MG63 (cell line): ENCODE data around the gene PSMG2. TPM values are rescaled to one million over a fixed set of nuclear protein-coding genes. Genes with fewer than 3 reads are reported as not detected.

Experiments used
- DNase-seq: peaks from one replicate; pipeline ENCODE4 v3.0.0-alpha.2; 2020
- H3K27me3 ChIP-seq: fragments of 250-450 bp; sonication (Bioruptor Pico); 2 replicates; pipeline ENCODE4 v1.5.1; 2020; ENCODE audit warnings: mild to moderate bottlenecking, moderate library complexity
- H3K36me3 ChIP-seq: fragments of 250-450 bp; sonication (Bioruptor Pico); 2 replicates; pipeline ENCODE4 v1.5.1; 2020; ENCODE audit warnings: mild to moderate bottlenecking, moderate library complexity
- H3K4me3 ChIP-seq: fragments of 250-450 bp; sonication (Bioruptor Pico); 2 replicates; pipeline ENCODE4 v1.5.1; 2020; ENCODE audit warnings: mild to moderate bottlenecking, moderate library complexity
- H3K9me3 ChIP-seq: fragments of 250-450 bp; sonication (Bioruptor Pico); 2 replicates; pipeline ENCODE4 v1.5.1; 2020; ENCODE audit warnings: mild to moderate bottlenecking, moderate library complexity
- total RNA-seq: library from RNA; depleted of rRNA; stranded (reverse); fragments of >200 nt; shearing (Covaris generic); gene quantifications from 2 replicates; pipeline ENCODE4 v1.2.3, GENCODE V29; 2014; ENCODE audit warnings: low replicate concordance; rRNA removed

The PSMG2 gene
- 84.1 and 120 TPM in 2 replicates for total RNA-seq

GRCh38 chr18:12702221-12703095, at the start of gene PSMG2, which contains the start of gene CEP76:
PSMG2 (plus strand) TSS chr18:12703042; CDS start chr18:12703108, 66 bp downstream.
CEP76 (minus strand) TSS chr18:12702723; CDS start chr18:12702548, 175 bp downstream.
- peak; percentile 87 for DNase-seq
- H3K36me3 ChIP-seq, result peaks cover 31% of the 10 kb centered on the region
- no peaks in the 10 kb centered on the region for H3K27me3 ChIP-seq
- H3K4me3 ChIP-seq, result peak within 1 kb of the TSS; percentile 94
- no peaks in the 10 kb centered on the region for H3K9me3 ChIP-seq

- Histone ChIP-seq H3K9me3 (no peaks in the 10 kb centered on the region), H3K4me3 (peak overlapping the region; percentile 60), H3K36me3 (no peaks in the 10 kb centered on the region), H3K27me3 (no peaks in the 10 kb centered on the region)
- no peak for DNase-seq
Measured at GRCh38 chr18:12654971-12655370, 47.9 kb upstream of the PSMG2 start.

- Histone ChIP-seq H3K36me3 (no peaks in the 10 kb centered on the region), H3K9me3 (no peaks in the 10 kb centered on the region)
- no peak for DNase-seq
Measured at GRCh38 chr18:12656605-12656937, 46.3 kb upstream of the PSMG2 start.

GRCh38 chr18:12656938-12657683, 45.7 kb upstream of the PSMG2 start:
- DNase-seq, result peak; percentile 57
- no peaks in the 10 kb centered on the region for H3K36me3 ChIP-seq
- H3K4me3 ChIP-seq, result peak overlapping the region; percentile 60
- no peaks in the 10 kb centered on the region for H3K9me3 ChIP-seq
- no peaks in the 10 kb centered on the region for H3K27me3 ChIP-seq

More at GRCh38 chr18:12656605-12656937, 46.3 kb upstream of the PSMG2 start:
- H3K27me3 ChIP-seq, result no peaks in the 10 kb centered on the region
- peak overlapping the region; percentile 60 for H3K4me3 ChIP-seq

- Histone ChIP-seq H3K4me3 (peak within 1 kb of the TSS; percentile 60), H3K9me3 (no peaks in the 10 kb centered on the region), H3K36me3 (no peaks in the 10 kb centered on the region; the same call in 1 of the 2 replicates), H3K27me3 (no peaks in the 10 kb centered on the region)
- DNase-seq, result peak; percentile 72
Measured at GRCh38 chr18:12657684-12658425, 45.0 kb upstream of the PSMG2 start, which contains the start of gene SPIRE1. SPIRE1 (minus strand) TSS chr18:12658107; CDS start chr18:12657866, 241 bp downstream.

- no peaks in the 10 kb centered on the region for H3K27me3 ChIP-seq
- H3K4me3 ChIP-seq, result peak overlapping the region; percentile 54
- no peaks in the 10 kb centered on the region for H3K9me3 ChIP-seq
- H3K36me3 ChIP-seq, result no peaks in the 10 kb centered on the region; the same call in 1 of the 2 replicates
- DNase-seq, result peak; percentile 28
Measured at GRCh38 chr18:12658426-12659138, 44.3 kb upstream of the PSMG2 start.

- H3K9me3 ChIP-seq, result no peaks in the 10 kb centered on the region
- no peak overlapping the region for H3K4me3 ChIP-seq
- H3K36me3 ChIP-seq, result no peaks in the 10 kb centered on the region; the same call in 1 of the 2 replicates
- DNase-seq, result no peak
- no peaks in the 10 kb centered on the region for H3K27me3 ChIP-seq
Measured at GRCh38 chr18:12659904-12660605, 42.8 kb upstream of the PSMG2 start.

- Histone ChIP-seq H3K4me3 (no peak overlapping the region), H3K9me3 (no peaks in the 10 kb centered on the region), H3K27me3 (no peaks in the 10 kb centered on the region), H3K36me3 (peaks cover 5% of the 10 kb centered on the region; the same call in 1 of the 2 replicates)
- DNase-seq, result no peak
Measured at GRCh38 chr18:12668041-12668440, 34.8 kb upstream of the PSMG2 start.

- Histone ChIP-seq H3K9me3 (no peaks in the 10 kb centered on the region), H3K36me3 (peaks cover 4% of the 10 kb centered on the region), H3K27me3 (no peaks in the 10 kb centered on the region), H3K4me3 (no peak overlapping the region)
- no peak for DNase-seq
Measured at GRCh38 chr18:12679183-12679786, 23.6 kb upstream of the PSMG2 start.

GRCh38 chr18:12686100-12686499, 16.7 kb upstream of the PSMG2 start:
- no peaks in the 10 kb centered on the region for H3K9me3 ChIP-seq
- no peaks in the 10 kb centered on the region for H3K36me3 ChIP-seq
- no peak overlapping the region for H3K4me3 ChIP-seq
- H3K27me3 ChIP-seq, result no peaks in the 10 kb centered on the region
- DNase-seq, result no peak

GRCh38 chr18:12689256-12689850, 13.5 kb upstream of the PSMG2 start:
- H3K4me3 ChIP-seq, result no peak overlapping the region
- no peaks in the 10 kb centered on the region for H3K9me3 ChIP-seq
- no peak for DNase-seq
- H3K27me3 ChIP-seq, result no peaks in the 10 kb centered on the region
- no peaks in the 10 kb centered on the region for H3K36me3 ChIP-seq

- Histone ChIP-seq H3K4me3 (no peak overlapping the region), H3K27me3 (no peaks in the 10 kb centered on the region), H3K36me3 (peaks cover 5% of the 10 kb centered on the region), H3K9me3 (no peaks in the 10 kb centered on the region)
- no peak for DNase-seq
Measured at GRCh38 chr18:12692206-12692605, 10.6 kb upstream of the PSMG2 start.

- no peaks in the 10 kb centered on the region for H3K9me3 ChIP-seq
- DNase-seq, result no peak
- H3K36me3 ChIP-seq, result peaks cover 5% of the 10 kb centered on the region
- H3K4me3 ChIP-seq, result no peak overlapping the region
- no peaks in the 10 kb centered on the region for H3K27me3 ChIP-seq
Measured at GRCh38 chr18:12694032-12694431, 8.8 kb upstream of the PSMG2 start.

GRCh38 chr18:12699747-12700146, 3.1 kb upstream of the PSMG2 start:
- no peak overlapping the region for H3K4me3 ChIP-seq
- peaks cover 18% of the 10 kb centered on the region for H3K36me3 ChIP-seq
- no peaks in the 10 kb centered on the region for H3K27me3 ChIP-seq

GRCh38 chr18:12701161-12701560, 1.7 kb upstream of the PSMG2 start:
- Histone ChIP-seq H3K4me3 (peak overlapping the region; percentile 94), H3K36me3 (peaks cover 23% of the 10 kb centered on the region), H3K27me3 (no peaks in the 10 kb centered on the region), H3K9me3 (no peaks in the 10 kb centered on the region)
- no peak for DNase-seq

More at GRCh38 chr18:12699747-12700146, 3.1 kb upstream of the PSMG2 start:
- H3K9me3 ChIP-seq, result no peaks in the 10 kb centered on the region
- DNase-seq, result no peak
